ENCODE results near the gene MLLT6.
A peak's percentile ranks its signal among the peaks of the same experiment; 100 is the strongest.

MLLT6 gene

GRCh38 chr17:38705803-38706504, 881 bp downstream of the MLLT6 start:
- Histone ChIP-seq H2AFZ (ENCODE audit: low read depth, low read length, severe bottlenecking) (no peak overlapping the region), H3K79me2 (ENCODE audit: insufficient read depth, low read length) (peaks cover 32% of the 10 kb centered on the region)

GRCh38 chr17:38706505-38707216, 1.6 kb downstream of the MLLT6 start:
- Histone ChIP-seq H3K4me3 (ENCODE audit: insufficient read depth, low read length, poor library complexity, severe bottlenecking) (peak overlapping the region; percentile 93), H3F3A (ENCODE audit: insufficient read depth) (peaks cover 31% of the 10 kb centered on the region), H3K27ac (ENCODE audit: low read depth, low read length) (peak overlapping the region; percentile 69), H3K4me2 (ENCODE audit: low read depth, low read length, poor library complexity, severe bottlenecking) (peak overlapping the region; percentile 95), H4K20me1 (ENCODE audit: low read depth, low read length) (no peaks in the 10 kb centered on the region), H3K9me2 (replicated peaks; ENCODE audit: insufficient read depth, low read length) (no peaks in the 10 kb centered on the region), H3K9me3 (ENCODE audit: insufficient read depth, low read length) (no peaks in the 10 kb centered on the region), H3K9ac (ENCODE audit: low read length) (peak overlapping the region; percentile 93), H2AFZ (ENCODE audit: low read depth, low read length, severe bottlenecking) (no peak overlapping the region), H3K79me2 (ENCODE audit: insufficient read depth, low read length) (peaks cover 32% of the 10 kb centered on the region), H3K27me3 (ENCODE audit: low read length) (no peaks in the 10 kb centered on the region), H3K36me3 (ENCODE audit: low read length) (no peaks in the 10 kb centered on the region)
- TF ChIP-seq CTCF (IDR thresholded peaks at IDR 0.05; ENCODE audit: insufficient read depth, low read length, poor library complexity, severe bottlenecking) (no peak), EZH2phosphoT487 (conservative IDR thresholded peaks at IDR 0.05; ENCODE audit: low read length) (no peak)

More at GRCh38 chr17:38705803-38706504, 881 bp downstream of the MLLT6 start:
- Histone ChIP-seq H3K27me3 (ENCODE audit: low read length) (no peaks in the 10 kb centered on the region), H4K20me1 (ENCODE audit: low read depth, low read length) (no peaks in the 10 kb centered on the region), H3K27ac (ENCODE audit: low read depth, low read length) (peak overlapping the region; percentile 69), H3K9me3 (ENCODE audit: insufficient read depth, low read length) (no peaks in the 10 kb centered on the region), H3F3A (ENCODE audit: insufficient read depth) (peaks cover 38% of the 10 kb centered on the region), H3K9me2 (replicated peaks; ENCODE audit: insufficient read depth, low read length) (no peaks in the 10 kb centered on the region), H3K4me3 (ENCODE audit: insufficient read depth, low read length, poor library complexity, severe bottlenecking) (peak overlapping the region; percentile 93), H3K4me2 (ENCODE audit: low read depth, low read length, poor library complexity, severe bottlenecking) (peak overlapping the region; percentile 95), H3K9ac (ENCODE audit: low read length) (peak overlapping the region; percentile 93), H3K36me3 (ENCODE audit: low read length) (no peaks in the 10 kb centered on the region)
- no peak for TF ChIP-seq CTCF (IDR thresholded peaks at IDR 0.05; ENCODE audit: insufficient read depth, low read length, poor library complexity, severe bottlenecking)

GRCh38 chr17:38707678-38708351, 2.7 kb downstream of the MLLT6 start:
- H3F3A ChIP-seq (ENCODE audit: insufficient read depth), result peaks cover 22% of the 10 kb centered on the region
- no peaks in the 10 kb centered on the region for H3K36me3 ChIP-seq (ENCODE audit: low read length)
- no peaks in the 10 kb centered on the region for H3K9me3 ChIP-seq (ENCODE audit: insufficient read depth, low read length)
- H3K27me3 ChIP-seq (ENCODE audit: low read length), result no peaks in the 10 kb centered on the region
- H3K27ac ChIP-seq (ENCODE audit: low read depth, low read length), result no peak overlapping the region
- no peaks in the 10 kb centered on the region for H4K20me1 ChIP-seq (ENCODE audit: low read depth, low read length)
- no peaks in the 10 kb centered on the region for H3K9me2 ChIP-seq (replicated peaks; ENCODE audit: insufficient read depth, low read length)
- no peak overlapping the region for H3K9ac ChIP-seq (ENCODE audit: low read length)
- no peak overlapping the region for H3K4me2 ChIP-seq (ENCODE audit: low read depth, low read length, poor library complexity, severe bottlenecking)
- no peak overlapping the region for H3K4me3 ChIP-seq (ENCODE audit: insufficient read depth, low read length, poor library complexity, severe bottlenecking)
- TF ChIP-seq CTCF (IDR thresholded peaks at IDR 0.05; ENCODE audit: insufficient read depth, low read length, poor library complexity, severe bottlenecking) (no peak), EZH2phosphoT487 (conservative IDR thresholded peaks at IDR 0.05; ENCODE audit: low read length) (no peak)
- no peak overlapping the region for H2AFZ ChIP-seq (ENCODE audit: low read depth, low read length, severe bottlenecking)
- H3K79me2 ChIP-seq (ENCODE audit: insufficient read depth, low read length), result peaks cover 32% of the 10 kb centered on the region

All from SU-DHL-6 (cell line).